Activated T-cell treated with anti-CD3 and anti-CD28 coated beads, Interleukin-2, amount 50 U/mL, for 4 hours (primary cell): ENCODE results near the gene UCN3. TPM values are rescaled to one million over a fixed set of nuclear protein-coding genes. Genes with fewer than 3 reads are reported as not detected.

Experiments used
- ATAC-seq, 2 donors: fragments of 200-7000 bp; cut with Tn5 transposase; one replicate each; pipeline ENCODE4 v1.10.0; 2021
- DNase-seq: peaks from one replicate; pipeline ENCODE4 v3.0.0-alpha.2; 2020
- H3K27me3 Mint-ChIP-seq: one replicate; pipeline ENCODE4 v1.8.0; 2021; ENCODE audit warnings: low read depth, mixed read lengths
- H3K36me3 Mint-ChIP-seq: one replicate; pipeline ENCODE4 v1.8.0; 2022; ENCODE audit warnings: mixed read lengths; ENCODE audit not compliant: insufficient read depth
- H3K4me1 Mint-ChIP-seq: one replicate; pipeline ENCODE4 v1.8.0; 2021; ENCODE audit warnings: low read depth, mixed read lengths
- H3K4me3 Mint-ChIP-seq: one replicate; pipeline ENCODE4 v1.8.0; 2021; ENCODE audit warnings: mild to moderate bottlenecking, moderate library complexity, mixed read lengths
- H3K9me3 Mint-ChIP-seq: one replicate; pipeline ENCODE4 v1.8.0; 2021; ENCODE audit warnings: mixed read lengths
- total RNA-seq, 3 donors: library from RNA; stranded (reverse); gene quantifications; one replicate each; pipeline ENCODE4 v1.2.1, GENCODE V29; 2021

The UCN3 gene, protein sequence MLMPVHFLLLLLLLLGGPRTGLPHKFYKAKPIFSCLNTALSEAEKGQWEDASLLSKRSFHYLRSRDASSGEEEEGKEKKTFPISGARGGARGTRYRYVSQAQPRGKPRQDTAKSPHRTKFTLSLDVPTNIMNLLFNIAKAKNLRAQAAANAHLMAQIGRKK
- not detected for total RNA-seq

DNA sequence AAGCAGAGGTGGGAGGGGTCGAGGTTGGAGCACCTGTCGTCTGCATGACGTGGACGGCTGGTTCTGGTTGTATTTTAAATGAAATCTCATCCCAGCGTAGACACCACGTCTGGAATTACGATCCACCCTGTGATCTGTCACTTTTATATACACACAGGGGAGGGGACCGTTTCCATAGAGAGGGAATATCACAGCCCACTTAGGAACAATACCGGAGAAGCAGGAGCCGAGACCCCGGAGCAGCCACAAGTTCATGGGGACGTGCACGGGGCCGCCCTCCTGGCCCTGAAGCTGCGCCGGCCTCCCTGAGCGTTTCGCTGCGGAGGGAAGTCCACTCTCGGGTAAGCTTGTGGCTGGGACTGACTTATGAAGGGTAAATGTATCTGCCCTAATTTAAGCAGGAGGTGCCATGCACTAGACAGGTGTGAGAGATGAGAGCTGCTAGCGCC, at the start of gene UCN3:
TSS of gene UCN3 (plus strand) at position 77 of the 449 bp plus-strand sequence. CDS start 8,755 bp downstream, outside the sequence.
- no peak for DNase-seq
- Mint-ChIP-seq H3K4me1 (no peaks in the 10 kb centered on the region), H3K4me3 (no peak within 1 kb of the TSS), H3K27me3 (peaks cover 12% of the 10 kb centered on the region), H3K36me3 (no peaks in the 10 kb centered on the region), H3K9me3 (no peaks in the 10 kb centered on the region)
- no peak for ATAC-seq

DNA sequence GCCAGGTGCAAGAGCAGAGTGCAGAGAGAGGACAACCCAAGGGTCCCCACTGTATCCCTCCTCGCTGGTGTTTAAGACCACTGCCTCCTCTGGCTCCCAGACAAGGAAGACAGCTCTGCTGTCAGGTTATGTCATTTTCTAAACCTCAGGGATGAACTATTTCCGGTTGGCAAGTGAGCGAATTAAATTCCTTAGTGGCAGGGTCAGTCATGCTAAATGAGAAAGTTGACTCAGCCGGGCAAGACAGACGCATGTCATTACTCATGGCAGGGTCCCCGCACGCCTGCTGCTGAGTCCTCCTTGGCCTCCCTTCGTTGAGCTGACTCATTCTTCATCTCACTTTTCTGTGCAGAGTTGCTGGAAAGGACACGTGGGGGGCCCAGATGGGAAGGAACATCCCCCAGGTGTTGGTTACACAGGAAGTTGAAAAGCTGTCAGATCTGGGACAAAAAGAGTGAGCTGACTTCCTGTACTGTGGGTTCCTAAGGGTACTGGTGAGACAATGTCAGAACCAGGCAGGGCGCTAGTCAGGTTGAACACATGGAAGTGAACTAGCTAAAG, 47.1 kb upstream of the UCN3 start:
- DNase-seq (peak; percentile 71), ATAC-seq (peak; percentile 97 to 98)
- H3K4me3 Mint-ChIP-seq, result no peak overlapping the region
- no peaks in the 10 kb centered on the region for H3K36me3 Mint-ChIP-seq
- H3K4me1 Mint-ChIP-seq, result peaks cover 33% of the 10 kb centered on the region
- no peaks in the 10 kb centered on the region for H3K9me3 Mint-ChIP-seq
- peaks cover 2% of the 10 kb centered on the region for H3K27me3 Mint-ChIP-seq

DNA sequence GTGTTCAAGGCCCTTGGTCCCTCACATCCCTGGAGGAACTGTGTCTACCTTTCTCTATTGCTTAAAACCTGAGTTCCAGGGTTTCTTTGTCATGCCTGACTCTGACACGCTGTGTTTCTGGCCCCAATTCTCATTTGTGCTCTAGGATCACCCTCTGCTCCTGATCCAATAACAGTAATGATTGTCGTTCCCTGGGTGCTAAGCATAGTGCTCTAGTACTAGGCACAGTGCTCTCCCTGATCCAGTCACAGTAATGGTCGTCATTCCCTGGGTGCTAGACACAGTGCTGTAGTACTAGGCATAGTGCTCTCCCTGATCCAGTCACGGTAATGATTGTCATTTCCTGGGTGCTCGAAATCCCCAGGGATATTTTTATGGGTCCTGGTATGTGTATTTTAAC, 46.6 kb upstream of the UCN3 start:
- Mint-ChIP-seq H3K4me3 (no peak overlapping the region), H3K4me1 (peaks cover 33% of the 10 kb centered on the region), H3K9me3 (no peaks in the 10 kb centered on the region), H3K36me3 (no peaks in the 10 kb centered on the region), H3K27me3 (peaks cover 2% of the 10 kb centered on the region)
- DNase-seq (no peak), ATAC-seq (no peak)

DNA sequence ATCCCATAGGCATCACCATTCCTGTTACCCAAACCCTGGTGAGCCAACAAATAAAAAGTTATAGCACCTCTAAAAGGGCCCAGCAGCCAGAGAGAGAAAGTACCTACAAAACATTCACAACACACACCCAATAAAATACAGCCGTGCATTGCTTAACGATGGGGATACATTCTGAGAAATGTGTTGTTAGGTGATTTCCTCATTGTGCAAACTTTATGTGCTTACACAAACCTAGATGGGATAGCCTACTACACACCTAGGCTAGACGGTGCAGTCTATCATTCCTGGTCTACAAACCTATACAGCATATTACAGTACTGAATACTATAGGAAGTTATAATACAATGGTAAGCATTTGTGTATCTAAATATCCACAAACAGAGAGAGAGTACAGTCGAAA, 44.9 kb upstream of the UCN3 start:
- Mint-ChIP-seq H3K4me1 (peaks cover 25% of the 10 kb centered on the region), H3K36me3 (no peaks in the 10 kb centered on the region)

DNA sequence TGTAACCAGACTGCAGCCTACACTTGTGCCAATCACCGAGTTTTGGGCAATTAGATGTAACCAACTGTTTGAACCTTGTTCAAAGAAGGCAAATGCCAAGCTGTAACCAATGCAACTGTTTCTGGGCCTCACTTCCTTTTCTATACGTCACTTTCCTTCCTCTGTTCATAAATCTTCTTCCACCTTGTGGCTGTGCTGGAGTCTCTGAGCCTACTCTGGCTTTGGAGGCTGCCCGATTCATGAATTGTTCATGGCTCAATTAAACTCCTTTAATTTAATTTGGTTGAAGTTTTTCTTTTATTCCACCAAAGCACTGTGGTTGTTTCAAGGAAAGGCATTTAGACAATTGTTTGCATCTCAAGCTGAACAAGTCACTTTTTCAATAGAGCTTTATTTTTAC, 43.5 kb upstream of the UCN3 start:
- H3K36me3 Mint-ChIP-seq, result no peaks in the 10 kb centered on the region
- no peak overlapping the region for H3K4me3 Mint-ChIP-seq
- no peaks in the 10 kb centered on the region for H3K27me3 Mint-ChIP-seq
- no peaks in the 10 kb centered on the region for H3K9me3 Mint-ChIP-seq
- DNase-seq (no peak), ATAC-seq (no peak)
- peaks cover 17% of the 10 kb centered on the region for H3K4me1 Mint-ChIP-seq

More for the DNA sequence above, 44.9 kb upstream of the UCN3 start:
- no peak for ATAC-seq
- H3K27me3 Mint-ChIP-seq, result peaks cover 2% of the 10 kb centered on the region
- DNase-seq, result no peak
- no peaks in the 10 kb centered on the region for H3K9me3 Mint-ChIP-seq
- no peak overlapping the region for H3K4me3 Mint-ChIP-seq

DNA sequence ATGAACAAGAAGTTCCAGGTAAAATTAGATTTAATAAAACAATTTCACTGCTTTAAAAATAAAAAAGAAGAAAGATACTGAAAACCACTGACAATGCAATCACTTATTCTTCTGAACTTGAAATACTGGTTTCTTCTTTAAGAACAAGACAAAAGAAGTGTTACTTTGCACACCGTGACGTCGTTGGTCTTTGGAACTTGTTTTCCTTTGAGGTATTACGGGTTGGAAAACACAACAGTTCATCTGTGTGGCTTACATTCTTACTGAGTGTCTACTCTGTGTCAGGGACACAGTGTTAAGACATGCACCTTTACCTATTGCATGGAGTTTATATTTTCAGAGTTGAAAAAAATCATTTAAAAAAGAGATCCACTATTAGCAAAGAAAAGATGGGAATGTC, 41.3 kb upstream of the UCN3 start:
- ATAC-seq, result no peak
- H3K4me3 Mint-ChIP-seq, result no peak overlapping the region
- no peaks in the 10 kb centered on the region for H3K36me3 Mint-ChIP-seq
- no peaks in the 10 kb centered on the region for H3K9me3 Mint-ChIP-seq
- H3K27me3 Mint-ChIP-seq, result peaks cover under 1% of the 10 kb centered on the region
- no peaks in the 10 kb centered on the region for H3K4me1 Mint-ChIP-seq
- no peak for DNase-seq

DNA sequence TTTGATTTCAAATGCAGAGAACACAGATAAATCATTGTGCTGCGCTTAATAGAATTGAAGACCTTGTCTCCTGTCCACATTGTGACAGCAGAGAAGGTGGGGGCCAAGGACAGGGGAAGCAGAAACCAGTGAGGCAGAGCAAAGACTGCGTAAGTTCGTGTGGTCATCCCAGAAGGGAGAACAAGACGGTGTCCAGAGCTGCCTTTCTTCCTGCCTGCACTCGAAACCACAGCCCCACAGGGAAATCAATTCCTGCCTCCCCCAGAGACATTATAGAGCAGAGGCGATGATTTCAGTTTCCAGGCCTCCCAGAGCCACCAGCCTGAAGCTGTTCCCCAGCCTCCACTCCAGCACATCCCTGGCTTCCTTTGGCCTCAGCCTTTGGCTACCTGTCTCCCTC, 39.7 kb upstream of the UCN3 start:
- no peak for ATAC-seq
- H3K9me3 Mint-ChIP-seq, result no peaks in the 10 kb centered on the region
- H3K4me3 Mint-ChIP-seq, result no peak overlapping the region
- no peak for DNase-seq
- H3K36me3 Mint-ChIP-seq, result no peaks in the 10 kb centered on the region
- H3K4me1 Mint-ChIP-seq, result no peaks in the 10 kb centered on the region
- peaks cover 6% of the 10 kb centered on the region for H3K27me3 Mint-ChIP-seq

DNA sequence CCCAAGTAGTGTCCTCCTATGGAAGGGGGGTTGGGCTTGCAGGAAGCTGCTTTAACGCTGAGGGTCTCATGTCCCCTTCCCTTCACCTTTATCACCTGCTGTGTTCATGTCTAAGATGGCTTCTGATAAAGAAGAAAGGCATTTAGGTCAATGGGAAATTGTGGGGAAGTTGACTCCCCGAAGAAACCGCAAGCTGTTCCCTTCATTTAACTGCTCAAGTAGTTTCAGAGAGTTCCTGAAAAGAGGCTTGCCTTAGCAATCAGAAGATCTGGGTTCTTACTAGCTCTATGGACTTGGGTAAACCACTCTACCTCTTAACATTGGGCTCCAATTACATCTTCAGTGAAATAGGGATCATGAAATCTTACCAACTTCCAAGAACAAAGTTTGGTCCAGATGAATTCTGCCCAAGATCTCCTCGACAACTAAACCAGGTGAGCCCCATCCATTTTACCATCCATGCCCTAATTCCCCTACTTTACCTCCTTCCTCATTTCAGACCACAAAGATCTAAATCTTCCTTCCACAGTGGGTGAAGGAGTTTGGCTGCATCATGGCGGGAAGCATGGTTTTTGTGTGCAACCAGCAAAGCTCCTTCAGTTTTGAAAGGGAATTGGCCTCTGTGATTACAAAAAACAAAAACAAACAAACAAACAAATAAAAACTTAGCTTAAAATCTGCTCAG, 30.4 kb upstream of the UCN3 start:
- Mint-ChIP-seq H3K36me3 (no peaks in the 10 kb centered on the region), H3K9me3 (no peaks in the 10 kb centered on the region), H3K4me1 (peaks cover 5% of the 10 kb centered on the region), H3K27me3 (peaks cover 24% of the 10 kb centered on the region), H3K4me3 (no peak overlapping the region)
- no peak for ATAC-seq
- no peak for DNase-seq

DNA sequence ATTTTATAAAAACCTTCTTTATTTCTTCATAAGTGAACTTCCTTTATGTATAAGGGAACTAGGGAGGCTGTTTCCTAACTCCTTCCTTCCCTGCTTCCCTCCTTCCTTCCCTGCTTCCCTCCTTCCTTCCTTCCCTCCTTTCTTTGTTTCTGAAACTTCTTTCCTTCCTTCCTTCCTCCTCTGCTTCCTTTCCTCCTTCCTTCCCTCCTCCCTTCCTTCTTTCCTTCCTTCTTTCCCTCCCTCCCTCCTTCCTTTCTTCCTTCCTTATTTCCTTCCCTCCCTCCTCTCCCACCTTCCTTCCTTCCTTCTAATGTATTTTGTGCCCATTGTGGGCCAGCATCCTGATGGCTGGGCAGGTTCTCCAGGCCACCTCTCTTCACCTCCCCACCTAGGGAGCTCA, 26.8 kb upstream of the UCN3 start:
- Mint-ChIP-seq H3K36me3 (no peaks in the 10 kb centered on the region), H3K27me3 (peaks cover 11% of the 10 kb centered on the region), H3K4me3 (no peak overlapping the region), H3K4me1 (peaks cover 5% of the 10 kb centered on the region), H3K9me3 (no peaks in the 10 kb centered on the region)
- no peak for DNase-seq
- ATAC-seq, result no peak

DNA sequence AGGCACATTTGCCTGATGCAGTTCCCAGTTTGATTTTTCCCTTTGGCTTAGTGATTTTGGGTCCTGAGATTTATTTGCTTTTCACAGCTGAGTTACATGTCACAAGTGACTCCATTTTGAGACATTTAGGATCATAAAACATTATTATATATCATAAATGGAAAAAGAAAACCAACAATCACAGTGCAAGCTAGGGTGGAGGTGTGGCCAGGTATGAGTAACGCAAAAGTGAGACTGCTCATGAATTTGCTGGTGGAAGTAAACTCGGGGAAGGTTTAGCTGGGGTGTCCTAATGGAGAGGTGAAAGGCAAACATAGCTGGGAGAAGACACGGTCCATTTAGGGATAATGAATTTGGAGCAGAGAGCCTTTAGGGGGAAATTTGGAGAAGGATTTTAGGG, 21.7 kb upstream of the UCN3 start:
- DNase-seq (no peak), ATAC-seq (no peak)
- no peak overlapping the region for H3K4me3 Mint-ChIP-seq
- no peaks in the 10 kb centered on the region for H3K4me1 Mint-ChIP-seq
- H3K27me3 Mint-ChIP-seq, result peaks cover 5% of the 10 kb centered on the region
- H3K36me3 Mint-ChIP-seq, result no peaks in the 10 kb centered on the region
- H3K9me3 Mint-ChIP-seq, result no peaks in the 10 kb centered on the region

DNA sequence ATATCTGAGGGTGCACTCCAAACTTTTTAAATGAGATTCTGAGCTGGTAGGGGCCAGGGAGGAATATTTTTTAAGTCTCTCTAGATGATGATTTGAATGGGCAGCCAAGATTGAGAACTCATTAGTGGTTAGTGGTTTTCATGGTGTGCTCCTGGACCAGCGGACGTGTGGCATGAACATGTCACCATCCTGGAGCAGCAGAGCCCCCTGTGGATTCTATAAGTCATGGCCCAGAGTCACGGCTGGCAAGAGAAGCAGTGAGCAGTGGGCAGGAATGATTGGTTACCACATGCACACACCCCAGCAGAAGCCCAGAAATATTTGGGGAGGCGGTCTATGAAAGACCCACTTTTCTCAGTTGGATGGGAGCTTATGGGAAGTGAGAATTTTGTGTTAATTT, 21.2 kb upstream of the UCN3 start:
- ATAC-seq, result peak in 1 of 2 donors; percentile 51
- no peaks in the 10 kb centered on the region for H3K4me1 Mint-ChIP-seq
- peaks cover 5% of the 10 kb centered on the region for H3K27me3 Mint-ChIP-seq
- no peak for DNase-seq
- no peaks in the 10 kb centered on the region for H3K9me3 Mint-ChIP-seq
- H3K4me3 Mint-ChIP-seq, result no peak overlapping the region
- no peaks in the 10 kb centered on the region for H3K36me3 Mint-ChIP-seq

DNA sequence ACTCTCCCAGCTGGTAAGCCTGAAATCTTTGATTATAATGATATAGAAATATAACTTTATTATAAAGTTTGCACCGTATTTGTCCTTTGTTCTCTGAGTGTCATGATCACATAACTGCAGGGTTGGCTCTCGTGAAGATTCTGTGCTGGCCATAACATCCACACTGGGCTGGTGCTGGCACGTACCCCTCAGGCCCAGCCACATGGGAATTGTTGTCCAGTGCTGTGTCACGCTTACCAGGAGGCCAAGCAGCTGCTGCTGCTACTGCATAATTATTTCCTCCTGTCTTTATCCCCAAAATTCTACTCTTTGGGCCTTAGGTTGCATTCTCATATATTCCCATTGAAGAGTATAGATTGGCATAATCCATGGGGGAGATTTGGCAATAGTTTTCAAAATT, 20.8 kb upstream of the UCN3 start:
- Mint-ChIP-seq H3K27me3 (peaks cover 5% of the 10 kb centered on the region), H3K4me1 (no peaks in the 10 kb centered on the region), H3K36me3 (no peaks in the 10 kb centered on the region), H3K4me3 (no peak overlapping the region), H3K9me3 (no peaks in the 10 kb centered on the region)
- no peak for DNase-seq
- ATAC-seq, result no peak

DNA sequence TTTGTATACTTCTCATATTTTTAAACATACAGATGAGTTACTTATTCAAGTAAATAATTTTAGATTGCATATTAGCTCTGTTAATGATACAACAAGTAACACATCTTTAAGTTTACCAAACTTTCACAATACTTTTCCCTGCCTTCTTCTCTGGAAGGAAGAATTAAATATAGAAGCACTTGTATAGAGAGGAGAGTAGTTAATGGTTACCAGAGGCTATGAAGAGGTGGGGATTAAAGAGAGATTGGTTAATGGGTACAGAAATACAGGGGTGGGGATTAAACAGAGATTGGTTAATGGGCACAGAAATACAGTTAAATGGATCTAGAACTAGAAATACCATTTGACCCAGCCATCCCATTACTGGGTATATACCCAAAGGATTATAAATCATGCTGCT, 20.0 kb upstream of the UCN3 start:
- Mint-ChIP-seq H3K4me1 (no peaks in the 10 kb centered on the region), H3K9me3 (no peaks in the 10 kb centered on the region), H3K4me3 (no peak overlapping the region), H3K27me3 (peaks cover 6% of the 10 kb centered on the region), H3K36me3 (no peaks in the 10 kb centered on the region)
- ATAC-seq (no peak), DNase-seq (no peak)

DNA sequence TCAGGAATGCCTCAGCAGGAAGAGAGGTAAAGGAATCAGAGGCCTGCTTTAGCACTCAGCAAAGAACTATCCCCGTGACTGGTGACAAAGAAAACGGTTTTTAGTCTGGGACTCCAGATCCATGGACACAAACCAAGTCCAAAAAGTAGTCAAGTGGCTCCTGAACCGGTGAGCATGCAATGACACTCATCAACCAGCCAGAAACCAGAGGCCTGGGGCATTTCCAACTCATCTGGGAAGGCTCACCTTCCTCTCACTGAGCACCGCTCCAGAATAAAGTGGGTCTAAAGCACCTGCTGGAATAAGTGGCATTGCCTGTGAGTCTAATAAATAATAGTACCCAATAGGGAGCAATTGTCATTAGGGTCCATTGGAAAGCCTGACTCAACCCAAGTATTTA, 17.9 kb upstream of the UCN3 start:
- no peaks in the 10 kb centered on the region for H3K36me3 Mint-ChIP-seq
- DNase-seq (no peak), ATAC-seq (no peak)
- no peaks in the 10 kb centered on the region for H3K9me3 Mint-ChIP-seq
- peaks cover 10% of the 10 kb centered on the region for H3K27me3 Mint-ChIP-seq
- H3K4me3 Mint-ChIP-seq, result no peak overlapping the region
- H3K4me1 Mint-ChIP-seq, result no peaks in the 10 kb centered on the region

DNA sequence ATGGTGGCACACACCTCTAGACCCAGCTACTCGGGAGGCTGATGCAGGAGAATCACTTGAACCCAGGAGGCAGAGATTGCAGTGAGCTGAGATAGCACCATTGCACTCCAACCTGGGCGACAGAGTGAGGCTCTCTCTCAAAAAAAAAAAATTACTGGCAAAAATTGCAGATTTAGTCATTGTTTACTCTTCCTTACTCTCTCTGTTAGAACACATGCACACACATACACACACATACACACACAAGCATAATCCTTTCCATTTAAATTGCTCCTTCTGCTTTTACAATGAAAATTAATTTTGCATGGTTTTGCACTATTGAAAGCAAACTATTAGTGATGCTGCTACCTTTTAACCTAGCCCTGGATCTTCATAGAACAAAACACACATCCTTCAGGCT, 15.4 kb upstream of the UCN3 start:
- Mint-ChIP-seq H3K4me3 (no peak overlapping the region), H3K36me3 (no peaks in the 10 kb centered on the region), H3K9me3 (no peaks in the 10 kb centered on the region), H3K27me3 (peaks cover 11% of the 10 kb centered on the region), H3K4me1 (no peaks in the 10 kb centered on the region)
- DNase-seq (no peak), ATAC-seq (no peak)
